Measurements from ENCODE around the gene CDC20B. TPM values are rescaled to one million over a fixed set of nuclear protein-coding genes. Genes with fewer than 3 reads are reported as not detected.
"Not testable (repeated sequence)": the region's sequence is repeated elsewhere in the genome, so short reads cannot be mapped to it uniquely, and the experiment has no call there.

The CDC20B gene
- total and polyA plus RNA-seq, 10 donors: not detected

DNA sequence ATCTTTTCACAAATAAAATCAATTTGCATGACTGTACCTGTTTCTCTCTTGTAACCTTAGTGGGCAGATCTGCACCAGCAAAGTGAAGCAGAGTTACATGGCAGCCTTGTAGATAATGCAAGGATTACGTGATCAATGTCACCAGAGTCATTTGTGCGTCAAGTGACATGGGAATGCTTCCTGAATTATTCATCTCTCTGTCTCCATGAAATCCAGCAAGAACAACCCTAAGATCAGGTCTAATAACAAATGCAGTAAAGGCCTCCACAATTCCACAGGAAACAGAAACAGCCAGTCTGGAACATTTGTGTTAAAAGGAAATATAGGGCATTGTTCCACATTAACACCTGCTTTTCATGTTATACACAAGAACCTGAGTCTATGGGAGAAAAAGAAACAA, 62.8 kb downstream of the CDC20B start:
- Histone ChIP-seq H3K36me3 (peaks cover 0 to 21% (median 0%) of the 10 kb centered on the region in 6 donors), H3K27me3 (replicated peaks in 1 of 7) (no peaks in the 10 kb centered on the region), H3K4me3 (no peak overlapping the region), H3K27ac (no peak overlapping the region), H3K4me1 (no peaks in the 10 kb centered on the region), H3K9me3 (no peaks in the 10 kb centered on the region)
- intact Hi-C loops (cut with DNase I; ENCODE audit: low total_unique reads): no loop called here
- WGBS, 5 donors: 74 to 88% (median 78%) methylated on average over 2 of the region's 2 CpGs
- TF ChIP-seq POLR2AphosphoS5 (IDR thresholded peaks at IDR 0.05) (no peak), POLR2A (IDR thresholded peaks at IDR 0.05) (no peak)
- TF ChIP-seq, protein P1, sequence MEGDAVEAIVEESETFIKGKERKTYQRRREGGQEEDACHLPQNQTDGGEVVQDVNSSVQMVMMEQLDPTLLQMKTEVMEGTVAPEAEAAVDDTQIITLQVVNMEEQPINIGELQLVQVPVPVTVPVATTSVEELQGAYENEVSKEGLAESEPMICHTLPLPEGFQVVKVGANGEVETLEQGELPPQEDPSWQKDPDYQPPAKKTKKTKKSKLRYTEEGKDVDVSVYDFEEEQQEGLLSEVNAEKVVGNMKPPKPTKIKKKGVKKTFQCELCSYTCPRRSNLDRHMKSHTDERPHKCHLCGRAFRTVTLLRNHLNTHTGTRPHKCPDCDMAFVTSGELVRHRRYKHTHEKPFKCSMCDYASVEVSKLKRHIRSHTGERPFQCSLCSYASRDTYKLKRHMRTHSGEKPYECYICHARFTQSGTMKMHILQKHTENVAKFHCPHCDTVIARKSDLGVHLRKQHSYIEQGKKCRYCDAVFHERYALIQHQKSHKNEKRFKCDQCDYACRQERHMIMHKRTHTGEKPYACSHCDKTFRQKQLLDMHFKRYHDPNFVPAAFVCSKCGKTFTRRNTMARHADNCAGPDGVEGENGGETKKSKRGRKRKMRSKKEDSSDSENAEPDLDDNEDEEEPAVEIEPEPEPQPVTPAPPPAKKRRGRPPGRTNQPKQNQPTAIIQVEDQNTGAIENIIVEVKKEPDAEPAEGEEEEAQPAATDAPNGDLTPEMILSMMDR (IDR thresholded peaks at IDR 0.05 in 8 of 11, conservative IDR thresholded peaks at IDR 0.05 in 3 of 11): no peak
- no peak for DNase-seq

DNA sequence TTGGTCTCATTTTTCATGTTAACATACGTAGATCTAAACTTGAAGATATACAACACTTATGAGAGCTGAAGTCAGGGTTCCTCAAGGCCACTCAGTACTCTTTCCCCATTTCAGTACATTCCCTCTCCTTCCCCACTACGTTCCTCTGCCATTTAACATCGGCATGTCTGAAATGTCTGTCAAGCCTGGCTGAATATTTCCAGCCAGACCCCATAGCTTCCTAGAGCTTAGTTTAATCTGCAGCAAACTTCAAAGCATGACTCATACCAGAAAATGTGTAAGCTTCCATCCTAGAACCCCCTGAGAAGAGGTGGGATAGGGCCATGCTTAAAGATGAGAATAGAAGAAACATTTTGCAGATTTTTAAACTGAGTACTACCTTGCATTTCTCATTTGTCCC, 64.3 kb downstream of the CDC20B start:
- TF ChIP-seq POLR2AphosphoS5 (IDR thresholded peaks at IDR 0.05) (no peak), POLR2A (IDR thresholded peaks at IDR 0.05) (no peak)
- TF ChIP-seq, protein P1 (IDR thresholded peaks at IDR 0.05 in 8 of 11, conservative IDR thresholded peaks at IDR 0.05 in 3 of 11): no peak
- Histone ChIP-seq H3K36me3 (peaks cover 0 to 21% (median 0%) of the 10 kb centered on the region in 6 donors), H3K4me1 (peaks cover 0 to under 1% (median 0%) of the 10 kb centered on the region in 6 donors), H3K27ac (no peak overlapping the region), H3K9me3 (no peaks in the 10 kb centered on the region), H3K27me3 (replicated peaks in 1 of 7) (no peaks in the 10 kb centered on the region), H3K4me3 (no peak overlapping the region)
- intact Hi-C loops (cut with DNase I; ENCODE audit: low total_unique reads): no loop called here
- 75 to 92% (median 89%) methylated on average over 3 of the region's 3 CpGs for WGBS, 5 donors
- no peak for DNase-seq

DNA sequence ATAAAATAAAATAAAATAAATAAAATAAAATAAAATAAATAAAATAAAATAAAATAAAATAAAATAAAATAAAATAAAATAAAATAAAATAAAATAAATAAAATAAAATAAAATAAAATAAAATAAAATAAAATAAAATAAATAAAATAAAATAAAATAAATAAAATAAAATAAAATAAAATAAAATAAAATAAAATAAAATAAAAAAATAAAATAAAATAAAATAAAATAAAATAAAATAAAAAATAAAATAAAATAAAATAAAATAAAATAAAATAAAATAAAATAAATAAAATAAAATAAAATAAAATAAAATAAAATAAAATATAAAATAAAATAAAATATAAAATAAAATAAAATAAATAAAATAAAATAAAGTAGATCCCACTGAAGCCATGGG, 67.0 kb downstream of the CDC20B start:
- H3K4me1 ChIP-seq: peaks cover 0 to 26% (median 0%) of the 10 kb centered on the region in 6 donors
- H3K9me3 ChIP-seq; H3K27me3 ChIP-seq (replicated peaks in 1 of 7); H3K4me3 ChIP-seq; intact Hi-C loops (cut with DNase I; ENCODE audit: low total_unique reads); DNase-seq; H3K27ac ChIP-seq: not testable (repeated sequence)
- H3K36me3 ChIP-seq: peaks cover 0 to 21% (median 0%) of the 10 kb centered on the region in 6 donors

DNA sequence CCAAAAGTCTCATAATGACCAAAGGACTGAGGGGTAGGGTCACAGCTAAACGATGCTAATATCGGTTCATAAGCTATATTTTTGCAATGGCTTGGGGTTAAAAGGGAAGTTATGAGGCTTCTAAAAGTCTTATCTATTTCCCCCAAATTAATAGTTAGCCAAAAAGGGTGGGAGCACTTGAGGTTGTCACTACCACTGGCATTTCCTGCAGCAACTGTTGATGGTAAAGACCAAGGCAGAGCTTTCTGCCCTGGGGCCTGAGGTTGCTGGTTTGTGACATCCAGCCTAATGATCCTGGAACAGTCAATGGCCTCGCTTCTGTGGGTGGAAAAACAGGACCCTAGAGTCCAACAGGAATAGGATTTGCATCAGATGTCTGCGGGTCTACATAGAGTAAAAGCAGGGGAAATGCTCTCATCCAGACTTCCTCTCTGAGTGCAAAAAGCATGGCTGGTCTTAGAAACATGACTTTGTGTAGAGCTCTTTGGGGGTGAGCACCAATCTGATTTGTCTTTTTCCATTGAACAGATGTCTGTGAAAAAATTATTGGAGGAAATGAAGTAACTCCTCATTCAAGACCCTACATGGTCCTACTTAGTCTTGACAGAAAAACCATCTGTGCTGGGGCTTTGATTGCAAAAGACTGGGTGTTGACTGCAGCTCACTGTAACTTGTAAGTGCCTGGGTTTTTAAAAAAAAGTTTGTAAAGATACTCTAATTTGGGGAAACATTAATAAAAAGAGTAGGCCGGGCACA, 67.9 kb downstream of the CDC20B start:
- intact Hi-C loops (cut with DNase I; ENCODE audit: low total_unique reads): no loop called here
- 30 to 57% (median 53%) methylated on average over 5 of the region's 5 CpGs for WGBS, 5 donors
- Histone ChIP-seq H3K36me3 (peaks cover 0 to 21% (median 0%) of the 10 kb centered on the region in 6 donors), H3K9me3 (peaks cover 0 to 4% (median 0%) of the 10 kb centered on the region in 8 donors), H3K4me3 (peak overlapping the region in 3 of 8 donors; percentile 30 to 64 (median 38)), H3K27me3 (replicated peaks in 1 of 7) (peaks cover 0 to 5% (median 0%) of the 10 kb centered on the region in 7 donors), H3K4me1 (peaks cover 0 to 26% (median 0%) of the 10 kb centered on the region in 6 donors), H3K27ac (peak overlapping the region in 4 of 8 donors; percentile 10 to 84 (median 76))
- DNase-seq: no peak
- TF ChIP-seq, protein P1 (IDR thresholded peaks at IDR 0.05 in 8 of 11, conservative IDR thresholded peaks at IDR 0.05 in 3 of 11): no peak
- no peak for TF ChIP-seq POLR2AphosphoS5 (IDR thresholded peaks at IDR 0.05)
- no peak for TF ChIP-seq POLR2A (IDR thresholded peaks at IDR 0.05)

Data from spleen (tissue), 11 donors.